ENCODE measurements around the gene RPS17.
"Not testable (repeated sequence)": the region's sequence is repeated elsewhere in the genome, so short reads cannot be mapped to it uniquely, and the experiment has no call there.

RPS17 gene

DNA sequence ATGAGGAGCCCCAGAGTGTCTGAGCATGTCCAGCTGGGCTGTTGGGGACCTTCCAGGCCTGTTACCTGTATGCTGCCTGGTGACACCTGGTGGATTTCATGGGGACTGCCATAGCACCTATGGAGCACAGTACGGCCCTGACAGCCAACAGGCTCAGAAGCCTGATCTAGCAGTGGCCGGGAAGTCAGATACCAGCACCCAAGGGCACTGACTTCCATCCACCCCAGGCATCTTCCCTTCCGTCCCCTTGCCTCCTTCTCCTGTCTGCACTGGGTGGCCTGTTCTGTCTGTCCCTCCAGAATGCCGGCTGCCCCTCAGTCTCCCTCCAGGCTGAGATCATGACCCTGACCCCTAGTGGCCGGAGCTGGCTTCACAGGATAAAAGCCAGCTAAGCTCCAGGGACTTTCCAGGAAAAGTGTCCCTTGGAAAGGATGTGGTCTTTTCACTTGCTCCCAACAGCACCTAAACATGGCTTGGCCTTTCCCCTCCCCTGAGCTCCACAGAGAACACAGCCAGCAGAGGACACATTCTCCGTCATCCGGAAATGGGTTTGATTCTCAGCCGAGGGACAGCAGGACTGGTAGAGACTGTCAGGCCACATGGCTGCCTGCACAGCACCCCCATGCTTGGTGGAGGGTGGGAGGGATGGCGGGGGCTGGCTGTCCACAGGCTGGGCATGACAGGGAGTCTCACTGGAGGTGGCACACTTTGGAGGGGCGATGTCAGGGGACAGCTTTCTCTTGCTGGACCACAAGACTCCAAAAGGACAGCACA, 9.5 kb downstream of the RPS17 start:
- peak; percentile 92 for DNase-seq

DNA sequence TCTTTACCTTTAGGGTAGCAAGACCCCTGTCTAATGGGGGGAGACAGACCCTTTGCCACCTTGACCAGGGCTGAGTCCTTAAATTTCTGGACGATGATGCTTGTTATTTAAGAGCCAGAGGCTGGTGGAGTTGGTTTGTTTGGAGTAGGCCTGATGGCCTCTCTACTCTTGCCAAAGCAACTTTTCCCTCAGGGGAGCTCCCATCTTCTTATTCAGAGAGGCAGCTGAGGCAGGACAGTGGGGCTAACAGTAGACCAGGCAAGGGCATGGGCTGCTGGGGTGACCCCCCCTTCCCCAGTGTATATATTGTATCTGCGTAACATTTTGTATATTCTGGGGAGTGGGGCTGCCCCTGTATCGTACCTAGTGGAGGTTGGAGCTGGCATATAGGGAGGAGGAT, 10.3 kb downstream of the RPS17 start:
- no peak for DNase-seq

DNA sequence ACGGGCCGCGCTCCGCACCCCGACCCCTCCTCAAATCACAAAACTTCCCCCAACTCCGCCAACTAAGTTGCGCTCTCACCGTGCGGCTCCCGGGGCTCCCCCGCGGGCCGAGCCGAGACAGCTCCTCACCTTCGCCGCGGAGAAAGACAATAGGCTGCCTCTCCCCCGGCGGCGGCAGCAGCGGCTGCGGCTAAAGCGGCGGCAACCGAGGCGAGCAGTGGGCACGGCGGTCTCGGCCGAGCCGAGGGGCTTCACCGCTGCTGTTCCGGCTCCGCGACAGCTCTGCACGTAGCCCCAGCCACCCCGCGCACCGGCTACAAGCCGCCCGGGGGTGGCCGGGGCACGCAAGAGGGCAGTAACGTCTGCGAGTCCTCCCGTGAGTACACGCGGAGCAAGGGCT, 26.7 kb downstream of the RPS17 start:
- DNase-seq, result not testable (repeated sequence)

DNA sequence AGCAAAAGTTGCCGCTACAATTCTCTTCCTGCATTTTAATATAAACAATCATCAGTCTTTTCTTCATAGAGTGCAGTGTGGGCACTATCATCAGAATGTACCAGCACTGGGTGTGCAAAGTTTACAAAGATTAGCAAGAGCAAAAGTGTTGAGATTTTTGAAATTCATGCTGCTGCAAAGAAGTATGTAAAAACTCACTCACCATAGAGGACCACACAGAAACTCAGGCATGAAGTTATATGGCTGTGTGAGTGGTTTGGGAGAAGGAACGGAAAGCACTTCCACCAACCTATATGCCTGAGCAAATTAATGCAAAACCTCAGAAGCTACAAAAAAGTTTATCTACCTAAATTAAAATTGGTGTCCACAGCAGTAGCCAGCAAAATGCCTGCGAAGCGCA, 32.6 kb downstream of the RPS17 start:
- not testable (repeated sequence) for DNase-seq

DNA sequence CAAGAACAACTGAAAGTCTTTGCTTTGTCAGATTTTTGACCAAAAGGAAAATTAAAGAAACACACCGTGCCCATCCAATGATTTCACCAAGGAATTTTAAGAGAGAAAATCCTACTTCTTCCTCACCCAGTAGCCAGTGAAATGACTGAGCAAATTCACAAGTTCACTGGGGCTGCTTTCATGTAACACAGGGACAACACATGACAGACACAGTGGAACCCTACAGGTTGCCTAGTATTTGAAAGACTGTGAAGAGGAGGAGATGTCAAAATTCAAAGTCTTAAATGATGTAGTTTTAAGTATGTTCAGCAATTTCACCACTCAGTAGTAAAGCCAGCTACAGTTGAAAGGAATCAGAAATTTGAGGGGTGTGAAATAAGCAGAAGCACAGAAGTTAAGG, 33.2 kb downstream of the RPS17 start:
- DNase-seq, result not testable (repeated sequence)

DNA sequence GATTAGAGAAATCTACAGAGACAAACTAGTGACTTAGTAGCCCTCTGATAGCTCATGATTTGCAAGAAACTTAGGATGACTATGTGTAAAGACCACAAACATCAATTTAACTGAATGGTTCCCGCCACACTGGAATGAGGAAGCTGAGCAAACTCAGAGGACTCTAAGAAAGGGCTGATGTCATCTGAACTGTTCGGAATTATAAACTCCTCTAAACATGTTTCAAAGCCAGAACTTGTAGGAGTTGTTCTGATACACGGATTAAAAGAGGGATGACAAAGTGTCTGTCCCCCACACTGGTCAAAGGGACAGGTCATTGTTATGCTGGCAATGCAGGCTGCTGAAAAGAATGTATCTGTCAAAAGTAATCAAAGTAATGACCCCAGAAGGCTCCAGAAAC, 34.4 kb downstream of the RPS17 start:
- DNase-seq, result not testable (repeated sequence)

DNA sequence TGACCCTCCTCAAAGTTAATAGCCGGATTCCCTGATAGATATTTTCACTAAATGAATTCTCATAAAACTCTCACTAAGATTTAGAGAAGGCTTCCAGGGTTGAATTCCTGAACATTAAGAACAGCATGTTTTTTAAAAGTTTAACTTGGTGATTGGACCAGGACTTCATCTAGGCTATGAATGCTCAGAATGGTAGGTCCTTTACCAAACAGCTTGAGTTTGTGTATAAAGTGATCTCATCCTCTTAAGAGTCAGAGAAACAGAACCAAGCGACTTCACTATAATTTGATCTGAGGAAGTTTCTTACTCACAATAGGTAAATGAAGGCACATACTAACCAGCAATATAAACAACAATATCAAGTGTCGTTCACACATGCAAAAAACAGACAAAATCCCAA, 36.2 kb downstream of the RPS17 start:
- DNase-seq, result not testable (repeated sequence)

DNA sequence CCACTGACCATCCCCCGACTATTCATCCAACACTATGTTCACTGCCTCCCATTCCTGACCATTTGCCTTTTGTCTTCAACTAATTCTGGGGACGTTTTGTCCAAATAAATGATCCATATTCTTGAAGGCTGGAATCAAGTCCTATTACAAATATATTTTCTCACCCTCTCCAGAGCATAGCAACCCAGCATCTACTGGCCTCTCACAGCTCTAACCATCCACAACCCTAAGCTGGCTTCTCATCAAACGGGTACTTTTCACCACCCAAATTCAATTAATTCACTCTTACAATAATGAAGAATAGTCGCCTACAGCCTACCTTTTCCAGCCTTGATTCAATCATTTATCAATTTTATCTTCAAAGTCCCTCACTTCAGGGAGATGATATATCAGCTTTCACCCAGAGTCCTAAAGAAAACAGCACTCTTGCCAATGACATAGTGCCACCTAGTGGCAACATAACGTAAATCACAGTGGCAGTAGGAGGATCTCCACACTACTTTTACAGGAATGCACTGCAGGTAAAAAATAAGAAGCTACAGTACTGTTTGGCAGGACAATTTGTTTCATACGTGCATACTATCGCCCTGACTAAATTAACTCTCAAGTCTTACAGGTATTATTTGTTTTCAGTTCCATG, 37.4 kb downstream of the RPS17 start:
- not testable (repeated sequence) for DNase-seq

DNA sequence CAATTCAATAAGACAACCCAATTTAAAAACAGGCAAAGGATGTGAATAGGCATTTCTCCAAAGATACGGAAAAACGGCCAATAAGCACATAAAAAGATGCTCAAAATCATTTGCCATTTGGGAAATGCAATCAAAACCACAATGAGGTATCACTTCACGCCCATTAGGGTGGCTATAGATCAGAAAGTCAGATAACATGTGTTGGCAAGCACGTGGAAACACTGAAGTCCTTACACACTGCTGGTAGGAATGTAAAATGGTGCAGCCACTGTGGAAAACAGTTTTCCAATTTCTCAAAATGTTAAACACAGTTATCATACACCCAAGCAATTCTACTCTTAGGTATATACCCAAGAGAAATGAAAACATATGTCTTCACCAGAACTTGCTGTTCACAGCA, 39.5 kb downstream of the RPS17 start:
- not testable (repeated sequence) for DNase-seq

DNA sequence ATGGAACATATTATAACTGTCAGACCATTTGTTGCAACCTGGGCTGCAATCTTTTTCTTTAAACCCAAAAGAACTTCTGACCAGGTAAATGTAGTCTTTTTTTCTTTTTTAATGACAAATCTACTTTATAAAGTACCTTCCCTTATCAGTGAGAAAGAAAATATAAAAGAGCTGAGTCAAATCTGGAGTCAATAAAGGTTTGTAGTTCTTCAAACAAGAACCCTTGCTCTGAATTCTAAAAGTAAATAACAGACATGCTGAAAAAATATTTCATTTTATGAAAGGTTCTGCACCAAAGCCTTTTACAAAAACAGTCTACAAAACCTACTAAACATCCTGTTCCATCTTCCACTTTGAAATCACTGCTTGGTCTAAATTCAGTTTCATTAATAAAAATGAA, 42.3 kb downstream of the RPS17 start:
- not testable (repeated sequence) for DNase-seq

DNA sequence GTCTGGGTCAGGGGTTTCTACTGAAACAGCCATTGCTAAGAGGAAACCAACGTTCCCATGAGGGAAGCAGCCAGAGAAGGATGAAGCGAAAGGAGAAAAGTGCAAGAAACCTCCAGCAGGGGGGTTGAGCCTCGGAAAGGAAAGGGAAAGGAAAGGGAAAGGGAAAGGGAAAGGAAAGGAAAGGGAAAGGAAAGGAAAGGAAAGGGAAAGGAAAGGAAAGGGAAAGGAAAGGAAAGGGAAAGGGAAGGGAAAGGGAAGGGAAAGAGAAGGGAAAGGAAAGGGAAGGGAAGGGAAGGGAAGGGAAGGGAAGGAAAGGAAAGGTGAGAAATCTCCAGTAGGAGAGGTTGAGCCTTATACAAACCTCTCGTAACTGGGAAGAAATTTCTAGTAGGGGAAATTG, 52.0 kb downstream of the RPS17 start:
- DNase-seq, result not testable (repeated sequence)

DNA sequence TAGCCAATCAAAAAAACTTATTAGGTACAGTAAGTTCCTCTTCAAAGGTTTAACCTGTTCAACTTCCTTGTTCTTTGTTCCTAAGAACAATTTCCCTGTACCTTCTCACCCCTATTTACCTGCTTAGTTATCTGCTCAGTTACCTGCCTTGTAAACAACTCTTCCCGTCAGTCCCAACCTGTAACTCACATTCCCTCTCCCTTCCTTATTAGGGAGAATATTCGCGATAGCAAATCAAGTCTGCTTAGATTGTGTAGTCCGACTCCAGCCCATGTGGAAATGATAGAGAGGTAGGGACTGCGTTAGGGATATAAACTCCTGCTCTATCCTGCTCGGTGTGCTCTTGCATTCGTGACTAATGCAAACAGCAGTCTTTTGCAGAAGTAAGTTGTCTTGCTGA, 53.2 kb downstream of the RPS17 start:
- not testable (repeated sequence) for DNase-seq

All from right kidney (tissue), 1 donor.